ENCODE measurements around the gene TRIM14. TPM values are rescaled to one million over a fixed set of nuclear protein-coding genes. Genes with fewer than 3 reads are reported as not detected.
"Not testable (repeated sequence)": the region's sequence is repeated elsewhere in the genome, so short reads cannot be mapped to it uniquely, and the experiment has no call there.

TRIM14 gene
- polyA plus RNA-seq, 1 experiment, result 9.9 TPM

DNA sequence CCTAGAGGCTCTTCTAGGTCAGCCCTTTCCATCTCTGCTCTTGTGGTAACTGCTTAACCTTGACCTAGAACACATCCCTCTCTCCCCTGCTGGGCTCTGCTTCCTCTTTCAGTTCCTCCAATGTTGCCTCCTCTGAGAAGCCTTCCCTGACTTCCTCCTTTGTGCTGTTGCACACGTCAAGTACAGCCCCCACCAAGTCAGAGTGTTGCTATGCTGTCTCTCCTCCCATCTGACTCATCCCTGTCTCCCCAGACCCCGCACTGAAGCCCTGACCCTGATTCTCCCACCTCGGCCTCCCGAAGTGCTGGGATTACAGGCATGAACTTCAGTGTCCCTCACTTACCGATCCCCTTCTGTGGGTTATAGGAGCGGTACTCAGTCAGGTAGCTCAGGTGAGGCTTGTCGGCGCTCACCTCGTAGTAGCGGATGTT is 10.4 kb upstream of the TRIM14 start:
- CTCF ChIA-PET, result no interaction called here
- no peaks in the 10 kb centered on the region for H3K27me3 ChIP-seq (ENCODE audit: control insufficient read depth, insufficient read depth, low read length)
- H3K4me3 ChIP-seq (ENCODE audit: low read depth, low read length), result no peak overlapping the region
- TF ChIP-seq CTCF (IDR thresholded peaks at IDR 0.05; ENCODE audit: insufficient read depth, low read depth, low read length), result no peak
- DNase-seq (ENCODE audit: low read depth), result no peak
- POLR2A ChIA-PET, result no interaction called here
- no peaks in the 10 kb centered on the region for H3K36me3 ChIP-seq (ENCODE audit: control insufficient read depth, insufficient read depth, low read length)

- DNase-seq (ENCODE audit: low read depth), result no peak
- CTCF ChIA-PET, result interaction anchor here (1.3 kb wide), 1 partner anchor 9 kb away, joined by 5 read pairs; the partner anchor contains the start of gene TRIM14
- Histone ChIP-seq H3K36me3 (ENCODE audit: control insufficient read depth, insufficient read depth, low read length) (no peaks in the 10 kb centered on the region), H3K4me3 (ENCODE audit: low read depth, low read length) (no peak overlapping the region), H3K27me3 (ENCODE audit: control insufficient read depth, insufficient read depth, low read length) (no peaks in the 10 kb centered on the region)
- TF ChIP-seq CTCF (IDR thresholded peaks at IDR 0.05; ENCODE audit: insufficient read depth, low read depth, low read length), result no peak
- POLR2A ChIA-PET, result no interaction called here
These were observed 9.3 kb upstream of the TRIM14 start for GRCh38 chr9:98128316-98128715.

GRCh38 chr9:98127226-98127625 is 8.2 kb upstream of the TRIM14 start:
- no peak for TF ChIP-seq CTCF (IDR thresholded peaks at IDR 0.05; ENCODE audit: insufficient read depth, low read depth, low read length)
- Histone ChIP-seq H3K27me3 (ENCODE audit: control insufficient read depth, insufficient read depth, low read length) (no peaks in the 10 kb centered on the region), H3K36me3 (ENCODE audit: control insufficient read depth, insufficient read depth, low read length) (no peaks in the 10 kb centered on the region), H3K4me3 (ENCODE audit: low read depth, low read length) (no peak overlapping the region)
- ChIA-PET CTCF (no interaction called here), POLR2A (interaction anchor here (0.5 kb wide), 1 partner anchor 21 kb away, joined by 3 read pairs; no protein-coding TSS in a partner anchor)
- DNase-seq (ENCODE audit: low read depth), result no peak

DNA sequence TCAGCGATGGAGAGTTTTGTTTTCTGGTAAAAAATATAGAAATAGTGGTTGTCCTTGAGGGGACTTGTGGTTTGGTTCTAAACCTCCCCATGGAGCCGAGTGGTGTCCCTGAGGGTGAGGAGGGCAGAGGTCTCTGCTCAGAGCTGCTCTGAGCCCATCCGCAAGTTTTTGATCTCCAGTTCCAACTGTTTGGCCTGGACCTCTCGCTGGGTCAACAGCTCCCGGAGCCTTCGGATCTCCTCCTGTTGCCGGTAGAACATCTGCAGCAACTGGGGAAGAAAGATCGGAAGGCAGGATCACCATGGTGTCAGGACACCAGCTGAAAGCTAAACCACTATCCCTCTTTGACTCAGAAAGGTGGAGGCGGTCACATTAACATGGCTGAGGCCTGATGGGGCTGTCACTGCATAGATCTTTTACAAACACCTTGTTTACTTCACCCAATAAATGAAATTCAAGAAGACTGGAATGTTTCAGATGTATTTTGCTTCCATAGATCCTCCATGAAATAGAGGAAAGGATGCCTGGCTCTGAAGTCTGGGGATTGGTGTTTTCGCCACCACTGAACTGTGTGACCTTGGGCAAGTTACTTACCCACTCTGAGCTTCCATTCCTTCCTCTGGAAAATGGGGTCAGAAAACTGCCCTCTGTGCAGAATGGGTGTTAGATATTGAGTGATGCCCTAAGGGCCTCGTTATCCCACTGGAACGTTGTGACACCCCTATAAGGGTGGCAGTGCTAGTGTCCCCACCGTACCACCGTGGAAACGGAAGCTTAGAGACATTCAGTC is 5.8 kb upstream of the TRIM14 start:
- Histone ChIP-seq H3K4me3 (ENCODE audit: low read depth, low read length) (no peak overlapping the region), H3K27me3 (ENCODE audit: control insufficient read depth, insufficient read depth, low read length) (no peaks in the 10 kb centered on the region), H3K36me3 (ENCODE audit: control insufficient read depth, insufficient read depth, low read length) (no peaks in the 10 kb centered on the region)
- no peak for DNase-seq (ENCODE audit: low read depth)
- ChIA-PET POLR2A (no interaction called here), CTCF (interaction anchor here (1.3 kb wide), 1 partner anchor 14 kb away, joined by 3 read pairs; no protein-coding TSS in a partner anchor)
- TF ChIP-seq CTCF (IDR thresholded peaks at IDR 0.05; ENCODE audit: insufficient read depth, low read depth, low read length), result no peak

- H3K27me3 ChIP-seq (ENCODE audit: control insufficient read depth, insufficient read depth, low read length); H3K4me3 ChIP-seq (ENCODE audit: low read depth, low read length); DNase-seq (ENCODE audit: low read depth); H3K36me3 ChIP-seq (ENCODE audit: control insufficient read depth, insufficient read depth, low read length); POLR2A ChIA-PET: not testable (repeated sequence)
- CTCF ChIA-PET, result interaction anchor here (1.3 kb wide), 1 partner anchor 13 kb away, joined by 3 read pairs; no protein-coding TSS in a partner anchor
These were observed 5.1 kb upstream of the TRIM14 start for GRCh38 chr9:98124091-98124490.

All from BJ (cell line).